Activated CD4-positive, alpha-beta T cell treated with anti-CD3 and anti-CD28 coated beads for 4 hours (primary cell): ENCODE data around the gene HSD3B7.

Source experiments
- DNase-seq, 2 donors: peaks; one replicate each; pipeline ENCODE4 v3.0.0-alpha.2; 2020

The HSD3B7 gene

DNA sequence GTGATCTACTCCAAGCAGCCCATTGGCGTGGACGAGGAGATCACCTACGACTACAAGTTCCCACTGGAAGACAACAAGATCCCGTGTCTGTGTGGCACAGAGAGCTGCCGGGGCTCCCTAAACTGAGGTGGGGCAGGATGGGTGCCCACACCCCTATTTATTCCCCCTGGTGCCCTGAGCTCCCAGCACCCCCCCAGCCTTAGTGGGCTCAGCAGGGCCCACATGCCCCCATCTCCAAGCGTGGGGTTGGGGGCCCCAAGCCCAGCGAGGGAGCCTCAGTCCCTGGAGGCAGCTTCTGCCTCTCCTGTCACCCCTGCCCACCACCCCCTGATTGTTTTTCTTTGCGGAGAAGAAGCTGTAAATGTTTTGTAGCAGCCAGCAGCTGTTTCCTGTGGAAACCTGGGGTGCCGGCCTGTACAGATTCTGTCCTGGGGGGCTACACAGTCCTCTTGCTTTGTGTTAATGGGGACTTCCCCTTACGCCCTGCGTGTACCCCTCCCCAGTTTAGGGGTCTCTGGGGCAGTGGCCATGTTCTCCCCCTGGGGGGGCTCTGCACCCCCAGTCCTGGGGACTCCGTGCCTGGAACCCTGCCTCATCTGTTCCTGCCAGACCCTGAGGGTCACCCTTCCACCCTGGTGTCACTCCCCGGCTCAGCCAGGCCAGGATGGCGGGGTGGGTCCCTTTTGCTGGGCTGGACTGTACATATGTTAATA, 953 bp upstream of the HSD3B7 start:
- DNase-seq: no peak

DNA sequence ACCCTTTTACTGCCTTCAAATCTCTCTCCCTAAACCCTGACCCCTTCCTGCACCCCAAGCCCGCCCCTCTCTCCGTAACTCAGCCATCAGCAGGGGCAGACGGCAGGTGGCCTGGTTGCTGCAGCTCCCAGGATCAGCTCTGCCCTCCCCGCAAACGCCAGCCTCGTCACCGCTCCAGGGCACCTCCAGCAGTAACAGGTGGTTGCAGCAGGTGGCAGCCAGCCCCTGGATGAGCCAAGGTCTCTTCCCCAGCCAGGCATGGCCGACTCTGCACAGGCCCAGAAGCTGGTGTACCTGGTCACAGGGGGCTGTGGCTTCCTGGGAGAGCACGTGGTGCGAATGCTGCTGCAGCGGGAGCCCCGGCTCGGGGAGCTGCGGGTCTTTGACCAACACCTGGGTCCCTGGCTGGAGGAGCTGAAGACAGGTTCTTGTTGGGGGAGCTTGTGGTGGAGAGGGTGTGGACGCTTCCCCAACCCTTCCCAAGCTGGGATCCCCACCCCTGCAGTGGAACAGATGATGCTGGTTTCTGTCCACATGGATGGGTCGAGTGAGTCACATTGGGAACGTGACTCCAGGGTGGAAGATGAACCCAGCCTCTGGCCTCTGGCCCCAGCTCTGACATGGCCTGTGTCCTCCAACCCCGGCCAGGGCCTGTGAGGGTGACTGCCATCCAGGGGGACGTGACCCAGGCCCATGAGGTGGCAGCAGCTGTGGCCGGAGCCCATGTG, 558 bp downstream of the HSD3B7 start:
- DNase-seq: no peak

DNA sequence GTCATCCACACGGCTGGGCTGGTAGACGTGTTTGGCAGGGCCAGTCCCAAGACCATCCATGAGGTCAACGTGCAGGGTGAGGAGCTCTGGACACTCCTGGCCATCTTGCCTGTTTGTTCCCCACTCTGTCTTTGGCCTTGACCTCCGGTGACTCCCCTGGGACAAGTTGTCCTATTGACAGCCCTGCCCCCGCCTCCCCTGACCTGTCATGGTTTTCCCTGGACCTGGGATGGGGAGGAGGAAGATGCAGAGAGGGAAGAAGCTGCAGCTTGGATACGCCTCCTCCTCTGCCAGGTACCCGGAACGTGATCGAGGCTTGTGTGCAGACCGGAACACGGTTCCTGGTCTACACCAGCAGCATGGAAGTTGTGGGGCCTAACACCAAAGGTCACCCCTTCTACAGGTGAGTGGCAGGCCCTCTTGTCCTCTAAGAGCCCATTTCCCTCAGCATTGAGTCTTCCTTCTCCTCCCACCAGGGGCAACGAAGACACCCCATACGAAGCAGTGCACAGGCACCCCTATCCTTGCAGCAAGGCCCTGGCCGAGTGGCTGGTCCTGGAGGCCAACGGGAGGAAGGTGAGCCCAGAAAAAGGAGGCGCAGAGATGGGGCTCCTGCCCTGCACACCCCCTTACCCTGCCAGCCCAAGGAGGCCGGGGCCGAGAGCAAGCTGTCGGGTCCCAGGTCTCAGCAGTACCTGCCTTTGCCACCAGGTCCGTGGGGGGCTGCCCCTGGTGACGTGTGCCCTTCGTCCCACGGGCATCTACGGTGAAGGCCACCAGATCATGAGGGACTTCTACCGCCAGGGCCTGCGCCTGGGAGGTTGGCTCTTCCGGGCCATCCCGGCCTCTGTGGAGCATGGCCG, 1.4 kb downstream of the HSD3B7 start:
- DNase-seq: no peak

DNA sequence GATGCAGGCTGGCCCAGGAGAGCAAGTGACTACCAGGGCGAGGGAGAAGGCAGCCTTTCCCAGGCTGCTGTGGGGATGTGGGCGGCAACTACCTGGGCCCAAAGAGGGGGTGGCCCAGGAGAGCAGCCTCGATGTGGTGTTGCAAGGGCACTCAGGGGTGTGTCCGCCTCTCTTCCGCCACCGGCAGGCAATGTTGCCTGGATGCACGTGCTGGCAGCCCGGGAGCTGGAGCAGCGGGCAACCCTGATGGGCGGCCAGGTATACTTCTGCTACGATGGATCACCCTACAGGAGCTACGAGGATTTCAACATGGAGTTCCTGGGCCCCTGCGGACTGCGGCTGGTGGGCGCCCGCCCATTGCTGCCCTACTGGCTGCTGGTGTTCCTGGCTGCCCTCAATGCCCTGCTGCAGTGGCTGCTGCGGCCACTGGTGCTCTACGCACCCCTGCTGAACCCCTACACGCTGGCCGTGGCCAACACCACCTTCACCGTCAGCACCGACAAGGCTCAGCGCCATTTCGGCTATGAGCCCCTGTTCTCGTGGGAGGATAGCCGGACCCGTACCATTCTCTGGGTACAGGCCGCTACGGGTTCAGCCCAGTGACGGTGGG, 2.7 kb downstream of the HSD3B7 start:
- no peak for DNase-seq

DNA sequence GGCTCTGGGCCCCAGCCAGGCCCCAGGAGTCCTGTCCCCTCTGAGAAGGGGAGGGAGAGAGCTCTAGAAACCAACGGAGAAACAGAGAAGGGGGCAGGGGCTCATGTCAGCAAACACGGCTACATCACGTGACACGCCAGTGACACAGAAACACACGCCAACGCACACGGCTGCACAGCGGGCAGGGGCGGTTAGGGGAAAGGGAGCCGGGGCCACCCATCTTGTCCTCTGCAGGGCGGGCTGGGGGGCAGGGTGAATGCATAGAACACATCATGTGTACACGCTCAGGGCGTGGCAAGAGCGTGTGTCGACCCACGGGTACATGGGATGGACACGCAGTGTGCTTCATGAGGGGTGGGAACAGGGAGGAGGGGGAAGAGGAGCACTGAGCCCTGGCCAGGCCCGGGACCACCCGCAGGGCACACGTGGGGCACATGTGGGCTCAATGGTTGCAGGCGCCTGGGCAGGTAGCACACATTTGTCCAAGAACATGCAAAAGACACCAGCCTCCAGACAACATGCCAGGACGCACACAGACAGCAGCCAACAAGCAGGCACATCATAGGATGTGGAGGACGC, 4.6 kb downstream of the HSD3B7 start:
- no peak for DNase-seq

DNA sequence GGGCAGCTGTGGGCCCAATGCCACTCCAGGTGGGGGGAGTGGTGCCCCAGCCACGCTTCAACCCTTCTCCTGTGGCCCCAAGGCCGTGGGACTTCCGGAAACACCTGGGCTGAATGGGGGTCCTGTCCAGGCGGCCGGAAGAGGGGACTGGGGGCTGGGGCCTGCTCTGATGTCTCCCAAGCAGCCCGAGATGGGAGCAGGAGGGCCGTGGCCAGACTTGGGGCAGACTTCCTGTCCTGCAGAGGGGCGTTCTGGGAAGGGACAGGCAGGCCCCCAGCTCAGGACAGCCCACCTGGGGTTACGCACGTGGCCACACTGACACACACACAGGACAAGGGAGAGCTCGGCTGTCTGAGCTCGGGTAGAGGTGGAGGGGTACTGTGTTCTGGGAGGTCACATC, 5.1 kb downstream of the HSD3B7 start:
- no peak for DNase-seq

DNA sequence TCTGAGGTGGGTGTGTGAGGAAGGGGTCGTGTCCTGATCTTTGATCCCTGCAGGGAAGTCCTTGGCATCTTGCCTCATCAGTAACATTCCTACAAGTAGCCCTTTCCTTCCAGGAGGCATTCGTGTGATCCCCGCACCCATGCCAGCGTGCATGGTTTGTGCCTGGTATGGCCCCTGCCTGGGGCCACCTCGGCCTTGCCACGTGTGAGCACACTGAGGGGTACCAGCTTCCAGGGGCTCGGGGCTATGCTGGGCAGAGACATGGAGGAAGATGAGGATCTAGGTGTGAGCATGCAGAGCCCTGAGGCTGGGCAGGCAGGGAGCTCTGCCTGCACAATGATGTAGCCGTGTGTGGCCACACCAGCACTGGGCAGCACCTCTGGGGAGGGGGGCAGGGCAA, 6.0 kb downstream of the HSD3B7 start:
- DNase-seq: no peak

DNA sequence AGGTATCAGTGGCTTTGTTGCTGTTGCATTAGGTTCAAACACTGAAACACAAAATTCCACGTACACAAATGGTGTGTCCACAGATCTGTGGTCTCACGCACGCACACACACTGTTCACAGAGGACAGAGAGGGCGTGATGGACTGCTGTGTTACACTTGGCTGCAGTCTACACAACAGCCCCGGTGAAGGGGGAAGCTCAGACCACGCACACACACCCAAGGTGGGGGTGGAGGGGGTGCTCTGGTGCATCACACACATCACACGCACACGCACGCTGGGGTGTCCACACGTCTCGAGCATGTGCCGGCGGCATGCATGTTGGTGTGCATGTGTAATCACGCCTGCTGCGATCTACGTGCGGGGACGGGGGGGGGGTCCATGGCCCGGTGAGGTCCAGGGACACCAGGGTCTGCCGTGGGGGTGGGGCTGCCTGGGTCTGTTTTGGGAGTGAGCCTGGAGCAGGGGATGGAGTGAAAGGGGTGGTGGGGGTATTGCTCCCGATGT, 7.3 kb downstream of the HSD3B7 start:
- no peak for DNase-seq

DNA sequence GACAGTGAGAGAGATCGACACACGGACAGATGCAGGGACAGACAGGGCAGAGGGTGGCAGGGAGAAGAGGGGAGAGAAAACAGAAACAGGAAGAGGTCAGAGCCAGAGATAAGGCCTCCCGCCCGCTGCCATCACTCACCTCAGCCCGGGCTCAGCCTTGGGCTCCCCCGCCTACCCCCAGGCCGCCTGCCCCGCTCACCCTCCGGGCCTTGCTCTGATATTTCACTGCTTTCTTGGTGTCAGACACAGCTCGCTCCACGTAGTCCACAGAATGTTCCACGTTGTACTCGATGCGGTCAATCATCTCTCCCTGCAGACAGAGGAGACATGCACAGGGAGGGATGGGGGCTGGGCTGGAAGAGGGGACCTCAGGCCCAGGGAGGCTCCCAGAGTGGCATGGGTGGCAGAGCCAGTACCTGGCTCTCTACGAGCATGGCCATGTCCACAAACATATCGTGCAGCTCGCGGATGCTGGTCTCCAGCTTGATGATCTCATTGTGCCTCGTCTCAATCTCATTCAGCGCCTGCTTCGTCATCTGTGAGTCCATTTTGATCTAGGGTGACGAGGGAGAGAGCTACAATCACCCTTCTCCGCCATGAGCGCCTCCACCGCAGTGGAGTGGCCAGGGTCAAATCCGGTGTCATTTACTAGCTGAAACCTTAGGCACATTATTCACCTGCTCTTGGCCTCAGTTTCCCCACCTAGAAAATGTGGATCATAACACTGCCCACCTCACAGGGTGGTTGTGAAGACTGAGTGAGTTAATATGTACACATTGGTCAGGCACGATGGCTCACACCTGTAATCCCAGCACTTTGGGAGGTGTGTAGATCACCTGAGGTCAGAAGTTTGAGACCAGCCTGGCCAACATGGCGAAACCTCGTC, 8.2 kb downstream of the HSD3B7 start:
- DNase-seq: no peak

DNA sequence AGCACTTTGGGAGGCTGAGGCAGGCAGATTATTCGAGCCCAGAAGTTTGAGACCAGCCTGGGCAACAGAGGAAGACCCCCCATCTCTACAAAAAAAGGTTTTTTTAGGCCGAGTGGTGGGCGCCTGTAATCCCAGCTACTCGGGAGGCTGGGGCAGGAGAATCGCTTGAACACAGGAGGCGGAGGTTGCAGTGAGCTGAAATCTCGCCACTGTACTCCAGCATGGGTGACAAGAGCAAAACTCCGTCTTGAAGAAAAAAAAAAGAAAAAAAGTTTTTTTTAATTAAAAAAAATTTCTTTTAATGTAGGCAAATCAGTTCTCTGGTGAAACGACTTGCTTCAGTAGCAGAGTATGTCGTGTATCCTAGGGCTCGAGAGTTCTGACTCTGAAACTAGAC, 10.9 kb downstream of the HSD3B7 start:
- DNase-seq: no peak

DNA sequence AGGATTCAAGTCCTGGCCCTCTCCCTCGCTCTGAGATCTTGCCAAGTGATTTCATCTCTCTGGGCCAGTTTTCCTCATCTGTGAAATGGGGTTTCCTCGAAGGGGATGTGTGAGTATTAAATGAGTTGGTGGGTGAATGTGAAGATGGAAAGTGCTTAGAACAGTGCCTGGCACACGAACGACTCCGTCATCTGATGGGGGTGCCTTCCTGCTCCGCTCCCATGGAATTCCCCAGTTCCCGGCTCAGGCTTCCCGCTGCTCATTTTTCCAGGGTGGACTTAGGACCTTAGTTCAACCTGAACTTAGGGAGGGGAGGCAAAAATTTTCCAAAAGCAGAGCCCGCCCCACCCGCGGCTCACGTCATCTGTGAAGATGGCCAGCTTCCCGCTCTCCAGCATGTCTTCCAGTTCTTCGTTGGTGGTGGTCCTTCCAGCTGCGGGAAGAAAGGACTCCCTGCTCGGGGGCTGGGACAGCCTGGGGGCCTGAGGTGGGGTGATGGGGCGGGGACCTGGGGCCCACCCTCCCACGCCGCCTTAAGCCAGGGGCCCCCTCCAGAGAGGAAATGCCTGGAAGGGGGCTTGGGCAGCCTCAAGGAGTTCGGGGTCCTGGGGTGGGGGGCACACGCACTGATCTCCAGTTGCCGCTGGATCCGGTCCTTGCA, 11.4 kb downstream of the HSD3B7 start:
- DNase-seq: no peak

DNA sequence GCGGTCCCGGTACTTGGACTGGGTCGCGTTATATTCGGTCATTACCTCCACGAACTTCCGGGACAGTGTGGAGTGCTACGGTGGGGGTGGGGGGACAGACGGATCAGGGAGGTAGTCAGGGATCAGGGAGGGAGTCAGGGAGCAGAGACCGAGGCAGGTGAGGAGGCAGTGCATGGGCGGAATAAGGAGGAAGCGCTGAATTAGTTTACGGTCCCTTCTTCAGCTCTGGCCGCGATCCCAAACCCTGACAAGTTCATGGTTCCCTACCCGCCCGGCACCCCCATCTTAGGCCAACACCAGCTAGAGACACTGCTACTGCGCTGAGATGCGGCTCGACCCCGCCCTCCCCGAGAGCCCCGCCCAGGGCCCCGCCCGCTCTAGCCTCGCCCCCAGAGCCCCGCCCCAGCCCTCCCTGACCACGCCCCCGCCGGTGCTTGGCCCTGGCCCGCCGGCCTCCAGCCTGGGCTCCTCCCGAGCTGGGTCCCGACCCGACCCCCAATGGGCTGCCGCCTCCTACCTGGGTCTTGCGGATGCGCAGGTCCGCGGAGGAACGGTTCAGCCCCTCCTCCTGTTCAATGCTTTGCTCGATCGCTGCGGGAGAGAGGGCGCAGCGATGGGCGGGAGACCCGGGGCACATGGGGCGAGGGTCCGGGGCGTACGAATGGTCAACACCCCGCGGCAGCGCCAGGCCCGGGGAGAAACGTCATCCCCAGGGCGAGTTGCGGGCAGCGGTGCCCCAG, 12.1 kb downstream of the HSD3B7 start:
- DNase-seq: peak; percentile 77 to 78

DNA sequence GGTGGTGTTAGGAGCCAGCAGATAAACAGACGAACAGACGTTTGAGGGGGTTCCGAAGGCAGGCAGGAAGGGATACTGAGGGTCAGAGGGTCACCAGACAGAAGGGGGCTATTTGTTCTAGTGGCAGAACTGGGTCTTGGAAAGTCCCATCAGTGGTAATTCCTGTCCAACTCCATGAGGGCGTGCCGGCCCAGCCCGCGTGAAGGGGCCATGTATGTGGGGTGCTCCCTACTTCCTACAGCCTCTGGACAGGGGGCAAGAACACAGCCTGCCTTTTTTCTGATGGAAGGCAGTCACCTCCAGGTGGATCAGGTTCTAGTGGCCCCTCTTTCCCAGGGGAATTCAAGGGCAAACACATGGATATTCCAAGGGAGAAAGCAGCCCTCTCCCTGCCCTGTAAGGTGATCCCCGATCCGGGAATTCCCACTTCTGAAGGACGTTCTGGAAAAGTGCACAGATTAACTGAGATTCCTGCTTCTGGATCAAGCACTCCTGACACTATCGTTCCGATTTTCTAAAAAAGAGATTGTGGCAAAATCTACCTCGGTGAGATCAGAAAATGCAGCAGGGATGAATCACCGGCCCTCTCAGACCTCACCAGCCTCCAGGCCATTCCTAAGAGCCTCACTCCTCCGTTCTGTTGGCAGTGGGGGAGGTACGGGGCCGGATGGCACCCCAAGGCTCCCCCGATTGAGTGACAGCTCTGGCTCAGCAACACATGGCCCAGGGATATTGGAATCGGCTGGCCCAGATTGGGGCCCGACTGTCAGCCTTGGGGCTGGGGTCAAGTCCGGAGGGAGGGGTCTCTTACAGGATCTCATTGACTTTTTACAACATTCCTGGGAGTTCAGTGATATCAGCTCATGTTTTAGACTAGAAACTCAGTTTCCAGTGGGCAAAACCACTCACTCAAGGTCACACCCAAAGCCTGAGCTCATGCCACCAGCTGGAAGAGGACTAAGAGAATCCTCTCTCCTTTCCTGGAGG, 13.0 kb downstream of the HSD3B7 start:
- no peak for DNase-seq

DNA sequence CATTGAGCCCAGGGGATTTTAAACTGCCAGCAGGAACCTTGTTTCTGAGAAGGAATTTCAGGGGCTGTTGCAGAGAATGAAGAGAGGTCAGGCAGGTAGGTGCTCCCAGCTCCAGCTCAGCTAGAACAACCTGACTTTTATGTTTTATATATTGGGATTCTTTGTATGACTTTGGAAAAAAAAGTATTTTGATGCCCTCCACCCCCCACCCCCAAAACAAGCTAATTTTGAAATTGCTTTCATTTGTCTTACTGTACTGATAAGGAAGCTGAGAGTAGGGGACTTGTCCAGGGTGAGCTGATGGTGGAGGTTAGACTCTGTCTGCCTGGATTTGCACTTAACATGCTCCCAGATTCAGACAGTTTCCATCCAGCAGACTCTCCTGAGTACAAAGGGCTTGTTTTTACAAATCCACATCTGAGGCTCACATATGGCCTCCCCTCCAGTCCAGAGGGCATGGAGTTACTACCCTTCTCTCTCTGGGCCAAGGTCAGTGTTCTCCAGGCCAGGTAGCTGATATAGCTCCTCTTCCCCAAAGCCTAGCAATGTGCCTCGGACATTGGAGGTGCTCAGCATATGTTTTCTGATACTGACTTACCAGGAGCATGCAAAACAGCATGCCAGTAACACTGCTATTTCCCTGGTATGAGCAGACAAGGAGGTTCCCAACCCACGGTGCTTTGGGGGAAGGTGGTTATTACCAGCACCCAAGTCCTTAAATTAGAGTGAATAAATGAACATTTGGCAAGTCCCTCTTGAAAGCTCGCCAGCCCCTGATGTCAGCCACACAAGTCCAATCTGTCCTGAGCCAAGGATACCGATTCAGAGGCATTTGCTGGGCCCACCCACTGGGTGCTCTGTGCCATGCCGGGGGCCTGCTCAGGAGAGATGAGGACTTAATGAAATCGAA, 14.1 kb downstream of the HSD3B7 start:
- DNase-seq: no peak

DNA sequence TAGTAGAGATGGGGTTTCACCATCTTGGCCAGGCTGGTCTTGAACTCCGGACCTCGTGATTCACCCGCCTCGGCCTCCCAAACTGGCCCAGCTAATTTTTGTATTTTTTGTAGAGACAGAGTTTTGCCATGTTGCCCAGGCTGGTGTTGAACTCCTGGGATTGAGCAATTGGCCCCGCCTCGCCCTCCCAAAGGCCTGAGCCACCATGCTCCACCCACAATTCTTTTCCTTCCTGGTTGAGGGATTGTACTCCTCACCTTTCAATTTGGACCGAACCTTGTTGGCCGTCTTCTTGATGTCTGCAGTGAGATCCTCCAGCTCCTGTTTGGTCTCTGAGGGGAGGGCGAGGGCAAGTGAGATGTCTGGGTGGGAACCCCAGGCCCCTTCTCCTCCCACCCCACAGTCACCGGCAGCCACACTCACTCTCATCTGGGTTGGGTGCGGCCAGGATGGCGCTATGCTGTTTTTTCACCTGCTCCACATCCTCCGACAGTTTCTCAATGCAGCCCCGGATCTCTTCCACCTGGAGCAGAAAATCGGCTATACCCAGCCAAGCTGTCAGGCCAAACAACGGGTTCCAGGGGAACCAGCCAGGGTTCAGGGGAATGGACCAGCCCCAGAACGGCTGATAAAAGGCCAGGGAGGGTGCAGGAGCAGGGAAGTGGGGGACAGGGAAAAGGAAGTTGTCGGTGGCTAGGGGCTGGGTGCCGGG, 15.8 kb downstream of the HSD3B7 start:
- no peak for DNase-seq

DNA sequence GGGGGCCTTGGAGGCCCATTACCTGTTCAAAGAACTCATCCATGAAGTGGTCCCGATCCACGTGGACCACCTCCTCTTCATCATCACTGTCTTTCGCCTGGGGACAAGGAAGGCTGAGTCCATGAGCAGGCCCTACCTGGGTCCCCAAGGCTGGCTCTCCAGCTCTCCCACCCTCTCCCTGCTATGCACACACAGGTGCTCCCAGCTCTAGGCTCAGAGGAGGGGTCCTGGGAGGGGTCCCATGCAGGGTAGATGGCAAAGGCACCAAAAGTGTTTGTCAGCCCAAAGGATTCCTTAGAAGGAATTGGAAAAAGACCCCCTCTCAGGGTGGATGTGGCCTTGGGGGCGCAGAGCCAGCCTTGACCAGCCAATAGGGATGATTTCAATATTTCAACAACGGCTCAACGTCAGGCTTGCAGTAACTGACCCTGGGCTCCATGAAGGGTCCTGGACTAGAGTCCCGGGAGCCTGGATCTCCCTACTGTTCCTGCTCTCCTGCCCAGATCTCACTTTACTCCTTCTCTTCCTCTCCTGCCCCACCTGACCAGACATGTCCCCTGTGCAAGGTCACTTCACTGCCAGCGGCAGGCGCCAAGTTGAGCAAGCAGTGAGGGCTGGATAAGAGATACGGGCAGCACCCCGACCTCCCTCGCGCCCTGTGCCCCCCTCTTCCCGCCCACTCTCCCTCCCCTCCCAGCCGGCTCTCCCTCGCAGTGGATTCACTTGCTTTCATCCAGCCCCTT, 16.7 kb downstream of the HSD3B7 start:
- no peak for DNase-seq
